GM12878 (cell line): Measurements from ENCODE around the gene CNNM4. TPM values are rescaled to one million over a fixed set of nuclear protein-coding genes. Genes with fewer than 3 reads are reported as not detected.

ENCODE experiments used
- ATAC-seq: fragments of 200-7000 bp; cut with Tn5 transposase; 3 replicates; pipeline ENCODE4 v1.9.1; 2020; ENCODE audit warnings: mild to moderate bottlenecking, moderate library complexity
- BruUV-seq: library from RNA; stranded (reverse); fragments of 400-500 nt; replicated peaks from 2 replicates; lab custom pipeline; 2021; lab: Mats Ljungman, UMichigan
- CTCF ChIA-PET: fragments of 300-600 bp; sonication (Branson Sonifier 250); formaldehyde crosslinking; extraction: SDS; loops from one replicate; lab custom pipeline; 2021; ENCODE audit warnings: inconsistent platforms; lab: Yijun Ruan, JAX
- POLR2A ChIA-PET: fragments of 350-600 bp; formaldehyde crosslinking; extraction: SDS; loops from one replicate; lab custom pipeline; 2021; ENCODE audit warnings: inconsistent platforms; lab: Charles Lee
- RAD21 ChIA-PET: fragments of 300-600 bp; sonication (Branson Sonifier 250); formaldehyde crosslinking; loops from one replicate; lab custom pipeline; 2023; ENCODE audit warnings: antibody characterized with exemption; ENCODE audit not compliant: unreplicated experiment; lab: Charles Lee
- SMC1A ChIA-PET: fragments of 300-600 bp; sonication (Branson Sonifier 250); formaldehyde crosslinking; loops from one replicate; lab custom pipeline; 2023; ENCODE audit not compliant: unreplicated experiment, uncharacterized antibody; lab: Charles Lee
- DNase-seq: peaks from one replicate; pipeline ENCODE4 v3.0.0-alpha.2; 2011; ENCODE audit warnings: low read depth, low spot score
- FAIRE-seq: peaks from 3 replicates; lab custom pipeline; 2011; peaks lifted over from hg19 to GRCh38; lab: Jason Lieb, UNC
- H2AFZ ChIP-seq: 2 replicates; pipeline ENCODE4 v1.6.0; 2011; ENCODE audit warnings: low read depth, low read length, control low read depth; ENCODE audit not compliant: control insufficient read depth
- H3K27ac ChIP-seq: 2 replicates; pipeline ENCODE4 v1.5.1; 2011; ENCODE audit warnings: control low read depth; ENCODE audit not compliant: control insufficient read depth, insufficient read depth
- H3K27me3 ChIP-seq, 2 experiments: replicated peaks in 1 of 2; 2 replicates each; pipeline versions ENCODE4 v1.6.0 to v1.6.1; 2011; ENCODE audit warnings: low read length in 1 of 2; ENCODE audit not compliant: control insufficient read depth in 2 of 2, insufficient read depth in 2 of 2
- H3K36me3 ChIP-seq, 2 experiments: 2 replicates each; pipeline ENCODE4 v1.5.1; 2011; ENCODE audit warnings: low read length in 1 of 2; ENCODE audit not compliant: control insufficient read depth in 2 of 2, insufficient read depth in 2 of 2
- H3K4me1 ChIP-seq: 2 replicates; pipeline ENCODE4 v1.6.1; 2011; ENCODE audit warnings: mild to moderate bottlenecking, low read length, moderate library complexity, mixed read lengths; ENCODE audit not compliant: control insufficient read depth, insufficient read depth
- H3K4me2 ChIP-seq: 2 replicates; pipeline ENCODE4 v1.6.0; 2011; ENCODE audit warnings: control low read depth; ENCODE audit not compliant: control insufficient read depth, insufficient read depth
- H3K4me3 ChIP-seq: fragments of 200-600 bp; sonication (generic); 2 replicates; pipeline ENCODE4 v1.5.1; 2016
- H3K79me2 ChIP-seq: 2 replicates; pipeline ENCODE4 v1.6.0; 2011; ENCODE audit warnings: low read length; ENCODE audit not compliant: control insufficient read depth, insufficient read depth
- H3K9ac ChIP-seq: 2 replicates; pipeline ENCODE4 v1.8.0; 2011; ENCODE audit warnings: low read length, control low read depth, mixed read lengths; ENCODE audit not compliant: control insufficient read depth, insufficient read depth
- H3K9me3 ChIP-seq: replicated peaks from 3 replicates; pipeline ENCODE4 v1.5.1; 2011; ENCODE audit warnings: mild to moderate bottlenecking, low read length; ENCODE audit not compliant: control insufficient read depth, insufficient read depth
- H4K20me1 ChIP-seq: 2 replicates; pipeline ENCODE4 v1.6.0; 2011; ENCODE audit not compliant: control insufficient read depth, insufficient read depth
- KDM1A ChIP-seq: fragments of 200-600 bp; sonication (generic); IDR thresholded peaks from 2 replicates; pipeline ENCODE4 v1.6.1; 2016; ENCODE audit warnings: borderline replicate concordance
- SMARCA5 ChIP-seq: fragments of 450-650 bp; IDR thresholded peaks from 2 replicates; pipeline ENCODE4 v1.6.1; 2017; ENCODE audit warnings: mild to moderate bottlenecking
- ZBTB11 ChIP-seq: fragments of 450-650 bp; formaldehyde crosslinking; IDR thresholded peaks from 2 replicates; pipeline ENCODE4 v1.5.0; 2022; ENCODE audit warnings: mild to moderate bottlenecking, missing genetic modification characterization
- WGBS: methylation state at CpG from one replicate; pipeline ENCODE4 v1.1.6; 2016; ENCODE audit warnings: low lambda C conversion rate; ENCODE audit not compliant: insufficient replicate concordance, insufficient coverage; ENCODE audit errors: missing lambda C conversion rate; 5-methylcytosine and 5-hydroxymethylcytosine counted together
- in situ Hi-C: fragments of 300-500 bp; cut with MboI; formaldehyde crosslinking; loops from 9 replicates; pipeline ENCODE4 v1.14.3; 2018; ENCODE audit warnings: mixed read lengths
- intact Hi-C: fragments of 100-400 bp; cut with micrococcal nuclease; formaldehyde crosslinking; loops from one replicate; pipeline ENCODE4 v1.14.2; 2022; ENCODE audit not compliant: unreplicated experiment
- polyA plus RNA-seq, 11 experiments: library from polyadenylated mRNA; depleted of rRNA in 4 of 11; unstranded in 6 of 11; stranded (reverse) in 5 of 11; fragments of >200 nt; fragmentation: Nextera tagmentation in 4 of 11; fragmentation: Illumina TruSeq in 1 of 11; extraction: Ambion mirVana in 4 of 11; extraction: Trizol in 1 of 11; gene quantifications; 1 replicate in 1 of 11; 2 replicates in 10 of 11; pipeline versions ENCODE4 v1.2.1 to v1.2.3, GENCODE V29; 2011 to 2016; ENCODE audit warnings: inconsistent platforms in 2 of 11, missing spikeins in 2 of 11, low read depth in 1 of 11
- total RNA-seq, 4 experiments: library from RNA; depleted of rRNA in 3 of 4; stranded (reverse); fragments of >200 nt in 3 of 4; fragmentation: Illumina TruSeq in 1 of 4; extraction: Trizol in 1 of 4; gene quantifications; 2 replicates each; pipeline versions ENCODE4 v1.2.1 to v1.2.3, GENCODE V29; 2013 to 2021

The CNNM4 gene
- total and polyA plus RNA-seq, 10 of the 15 experiments (the other 5 are each of a cell fraction or from before 2014, with no cell fraction given), result 2.4 to 13.8 (median 8.1) TPM

- H3K4me2 ChIP-seq, result no peak overlapping the region
- BruUV-seq, result no TSS peak
- no peak for DNase-seq
- POLR2A ChIA-PET, result interaction anchor here (0.8 to 1.7 kb wide), 3 partner anchors 17 to 99 kb away, joined by 3 to 9 read pairs (median 4); partner anchors contain the start of gene ANKRD39
- H3K9ac ChIP-seq, result no peak overlapping the region
- H3K9me3 ChIP-seq, result no peaks in the 10 kb centered on the region
- no peak overlapping the region for H3K27ac ChIP-seq
- no peak overlapping the region for H3K4me3 ChIP-seq
- in situ Hi-C loops (no loop called here), intact Hi-C loops (no loop called here)
- no peaks in the 10 kb centered on the region for H3K36me3 ChIP-seq
- H3K27me3 ChIP-seq, result no peaks in the 10 kb centered on the region
- H2AFZ ChIP-seq, result peak overlapping the region; percentile 54
- CTCF ChIA-PET, result interaction anchor here (0.8 to 7.5 kb wide), 5 partner anchors 9 to 122 kb away, joined by 4 to 153 read pairs (median 6); partner anchors contain the start of gene KANSL3
- ATAC-seq, result no peak
- no peaks in the 10 kb centered on the region for H4K20me1 ChIP-seq
- 65% methylated on average over 3 of the region's 3 CpGs for WGBS
- H3K79me2 ChIP-seq, result peaks cover 33% of the 10 kb centered on the region
- H3K4me1 ChIP-seq, result peaks cover 8% of the 10 kb centered on the region
- SMC1A ChIA-PET, result interaction anchor here (1.1 kb wide), 1 partner anchor 16 kb away, joined by 3 read pairs; no protein-coding TSS in a partner anchor
- TF ChIP-seq ZBTB11 (CRISPR knock-in tag), result no peak
- no peak for TF ChIP-seq KDM1A
- TF ChIP-seq SMARCA5, result no peak
- no peak for FAIRE-seq
- RAD21 ChIA-PET, result interaction anchor here (1.0 to 6.4 kb wide), 4 partner anchors 15 to 155 kb away, joined by 3 to 92 read pairs (median 4); partner anchors contain the start of gene KANSL3
These were observed 1.7 kb upstream of the CNNM4 start for GRCh38 chr2:96758987-96759386.
